Erythroblast (primary cell): ENCODE results near the gene SPN.
"Not testable (repeated sequence)": the region's sequence is repeated elsewhere in the genome, so short reads cannot be mapped to it uniquely, and the experiment has no call there.

Source experiments
- DNase-seq, 2 experiments: peaks; one replicate each; lab custom pipeline; 2025; lab: John Stamatoyannopoulos, UW
- GATA1 ChIP-seq: IDR thresholded peaks from 2 replicates; pipeline ENCODE4 v1.6.1; 2011; ENCODE audit warnings: low read depth, mild to moderate bottlenecking, control low read depth, low read length, moderate library complexity
- POLR2A ChIP-seq: IDR thresholded peaks from 2 replicates; pipeline ENCODE4 v1.6.1; 2011; ENCODE audit warnings: mild to moderate bottlenecking, low read length

The SPN gene, protein sequence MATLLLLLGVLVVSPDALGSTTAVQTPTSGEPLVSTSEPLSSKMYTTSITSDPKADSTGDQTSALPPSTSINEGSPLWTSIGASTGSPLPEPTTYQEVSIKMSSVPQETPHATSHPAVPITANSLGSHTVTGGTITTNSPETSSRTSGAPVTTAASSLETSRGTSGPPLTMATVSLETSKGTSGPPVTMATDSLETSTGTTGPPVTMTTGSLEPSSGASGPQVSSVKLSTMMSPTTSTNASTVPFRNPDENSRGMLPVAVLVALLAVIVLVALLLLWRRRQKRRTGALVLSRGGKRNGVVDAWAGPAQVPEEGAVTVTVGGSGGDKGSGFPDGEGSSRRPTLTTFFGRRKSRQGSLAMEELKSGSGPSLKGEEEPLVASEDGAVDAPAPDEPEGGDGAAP

DNA sequence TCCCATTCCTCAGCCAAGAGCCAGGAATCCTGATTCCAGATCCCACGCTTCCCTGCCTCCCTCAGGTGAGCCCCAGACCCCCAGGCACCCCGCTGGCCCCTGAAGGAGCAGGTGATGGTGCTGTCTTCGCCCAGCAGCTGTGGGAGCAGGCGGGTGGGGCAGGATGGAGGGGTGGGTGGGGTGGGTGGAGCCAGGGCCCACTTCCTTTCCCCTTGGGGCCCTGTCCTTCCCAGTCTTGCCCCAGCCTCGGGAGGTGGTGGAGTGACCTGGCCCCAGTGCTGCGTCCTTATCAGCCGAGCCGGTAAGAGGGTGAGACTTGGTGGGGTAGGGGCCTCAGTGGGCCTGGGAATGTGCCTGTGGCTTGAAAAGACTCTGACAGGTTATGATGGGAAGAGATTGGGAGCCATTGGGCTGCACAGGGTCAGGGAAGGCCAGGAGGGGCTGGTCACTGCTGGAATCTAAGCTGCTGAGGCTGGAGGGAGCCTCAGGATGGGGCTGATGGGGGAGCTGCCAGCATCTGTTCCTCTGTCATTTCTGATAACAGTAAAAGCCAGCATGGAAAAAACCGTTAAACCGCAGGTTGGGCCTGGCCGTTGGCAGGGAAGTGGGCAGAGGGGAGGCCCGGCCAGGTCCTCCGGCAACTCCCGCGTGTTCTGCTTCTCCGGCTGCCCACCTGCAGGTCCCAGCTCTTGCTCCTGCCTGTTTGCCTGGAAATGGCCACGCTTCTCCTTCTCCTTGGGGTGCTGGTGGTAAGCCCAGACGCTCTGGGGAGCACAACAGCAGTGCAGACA lies at the start of gene SPN:
Gene SPN (plus strand): TSS at position 232 of the 791 bp plus-strand sequence. CDS start 482 bp downstream, at position 714.
- DNase-seq, result peak; percentile 88 to 95

GRCh38 chr16:29613307-29614057 lies 49.6 kb upstream of the SPN start:
- peak; percentile 84 for TF ChIP-seq POLR2A
- peak; percentile 91 to 96 for DNase-seq

More for the DNA sequence above, at the start of gene SPN:
- TF ChIP-seq GATA1 (no peak), POLR2A (peak; percentile 91)

- DNase-seq, result not testable (repeated sequence)
Observed at GRCh38 chr16:29614691-29615314, 48.2 kb upstream of the SPN start.

DNA sequence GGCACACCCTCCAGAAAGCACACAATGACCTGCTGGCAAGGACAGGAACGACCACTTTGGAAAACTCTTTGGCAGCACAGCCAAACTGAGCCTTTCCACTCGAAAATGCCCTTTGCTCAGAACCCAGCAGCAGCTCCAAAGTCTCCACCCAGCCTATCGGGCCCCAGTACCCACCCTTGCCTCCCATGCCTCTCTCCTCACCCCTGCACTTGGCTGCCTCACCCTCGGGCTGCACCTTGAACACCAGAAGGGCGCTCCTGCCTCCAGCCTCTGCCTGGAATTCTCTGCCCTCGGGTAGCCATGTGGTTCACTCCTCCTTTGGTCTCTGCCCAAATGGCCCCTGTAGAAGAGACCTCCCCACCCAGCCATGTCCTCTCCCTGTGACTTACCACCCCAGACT lies 46.9 kb upstream of the SPN start:
- DNase-seq, result not testable (repeated sequence)

- DNase-seq, result not testable (repeated sequence)
Observed at GRCh38 chr16:29620591-29620990, 42.5 kb upstream of the SPN start.

GRCh38 chr16:29622738-29623137 lies 40.3 kb upstream of the SPN start:
- peak; percentile 83 to 88 for DNase-seq

- not testable (repeated sequence) for DNase-seq
Observed at GRCh38 chr16:29623253-29623652, 39.8 kb upstream of the SPN start.

GRCh38 chr16:29625114-29625513 lies 37.9 kb upstream of the SPN start:
- DNase-seq, result not testable (repeated sequence)

DNA sequence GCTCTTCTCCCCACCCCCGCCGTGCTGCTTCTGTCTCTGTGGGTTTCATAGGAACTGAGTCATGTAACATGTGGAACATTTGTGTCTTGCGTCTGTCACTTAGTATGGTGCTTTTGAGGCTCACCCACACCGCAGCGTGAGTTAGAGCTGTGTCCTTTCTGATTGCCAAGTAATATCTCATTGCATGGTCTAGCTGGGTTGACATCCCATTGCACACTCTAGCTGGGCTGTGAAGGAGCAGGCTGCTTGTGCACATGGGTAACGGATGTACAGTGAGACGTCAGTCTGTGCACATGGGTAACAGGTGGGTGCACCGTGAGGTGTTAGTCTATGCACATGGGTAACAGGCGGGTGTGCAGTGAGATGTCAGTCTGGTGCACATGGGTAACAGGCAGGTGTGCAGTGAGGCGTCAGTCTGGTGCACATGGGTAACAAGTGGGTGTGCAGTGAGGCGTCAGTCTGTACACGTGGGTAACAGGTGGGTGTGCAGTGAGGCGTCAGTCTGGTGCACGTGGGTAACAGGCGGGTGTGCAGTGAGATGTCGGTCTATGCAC lies 36.2 kb upstream of the SPN start:
- DNase-seq, result not testable (repeated sequence)

GRCh38 chr16:29627661-29628075 lies 35.4 kb upstream of the SPN start:
- DNase-seq, result not testable (repeated sequence)

GRCh38 chr16:29628707-29629106 lies 34.3 kb upstream of the SPN start:
- not testable (repeated sequence) for DNase-seq

DNA sequence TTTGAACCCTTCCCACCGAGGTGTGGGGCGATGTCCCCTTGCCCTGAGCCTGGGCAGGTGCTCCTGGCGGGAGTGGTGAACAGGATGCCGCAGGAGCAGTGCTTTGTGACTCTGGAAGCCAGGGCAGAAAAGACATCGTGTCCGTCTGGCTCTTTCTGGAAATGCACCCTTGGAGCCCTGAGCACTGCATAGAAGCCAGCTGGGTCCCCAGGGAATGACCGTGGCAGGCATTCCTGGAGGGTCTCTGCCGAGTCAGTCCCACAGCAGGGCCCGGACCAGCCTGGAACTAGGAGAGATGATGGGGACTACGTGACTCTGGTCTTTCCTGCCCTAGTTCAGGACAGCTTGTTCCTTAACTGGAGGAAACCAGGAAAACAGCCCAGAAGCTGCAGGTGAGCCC lies 33.7 kb upstream of the SPN start:
- DNase-seq, result not testable (repeated sequence)

DNA sequence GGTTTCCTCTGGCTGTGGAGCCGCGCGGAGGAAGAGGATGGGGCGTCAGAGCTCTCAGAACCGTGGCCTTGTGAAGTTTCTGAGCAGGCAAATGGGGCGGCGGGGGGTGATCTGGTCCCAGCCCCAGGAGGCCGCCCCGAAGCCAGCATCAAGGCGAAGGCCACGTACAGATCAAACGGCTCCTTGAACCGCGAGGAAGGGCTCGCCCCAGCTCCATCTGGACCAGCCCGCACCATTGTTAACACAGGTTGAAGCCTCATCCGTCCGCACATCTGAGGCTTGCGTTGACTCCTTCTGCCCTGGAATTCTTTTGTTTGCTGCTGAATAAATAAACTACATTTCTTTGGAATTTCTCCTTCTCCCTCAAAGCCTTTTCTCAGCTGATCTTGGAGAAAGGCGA lies 31.4 kb upstream of the SPN start:
- DNase-seq, result not testable (repeated sequence)

DNA sequence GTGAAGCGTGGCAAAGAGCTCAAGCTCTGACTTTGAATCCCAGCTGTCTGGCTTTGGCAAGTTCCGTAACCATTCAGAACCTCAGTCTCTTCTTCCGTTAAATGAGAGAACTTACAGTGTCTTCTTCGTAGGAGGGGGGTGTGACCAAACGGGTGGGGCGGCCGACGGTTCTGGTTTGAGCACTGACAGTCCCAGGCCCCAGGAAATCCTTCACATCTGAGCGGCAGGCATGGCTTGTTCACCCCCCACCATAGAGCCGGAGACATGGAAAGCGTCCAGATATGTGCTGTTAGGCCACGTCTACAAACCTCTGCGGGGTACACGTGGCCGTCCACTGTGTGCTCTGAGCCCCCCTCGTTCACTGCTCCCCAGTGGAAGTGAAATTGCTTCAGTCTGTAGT lies 27.1 kb upstream of the SPN start:
- DNase-seq, result not testable (repeated sequence)

GRCh38 chr16:29636368-29636767 lies 26.7 kb upstream of the SPN start:
- DNase-seq, result not testable (repeated sequence)

GRCh38 chr16:29638751-29639150 lies 24.3 kb upstream of the SPN start:
- not testable (repeated sequence) for DNase-seq
